ENCODE data around the gene RIPOR3.
"Not testable (repeated sequence)": the region's sequence is repeated elsewhere in the genome, so short reads cannot be mapped to it uniquely, and the experiment has no call there.

DNA sequence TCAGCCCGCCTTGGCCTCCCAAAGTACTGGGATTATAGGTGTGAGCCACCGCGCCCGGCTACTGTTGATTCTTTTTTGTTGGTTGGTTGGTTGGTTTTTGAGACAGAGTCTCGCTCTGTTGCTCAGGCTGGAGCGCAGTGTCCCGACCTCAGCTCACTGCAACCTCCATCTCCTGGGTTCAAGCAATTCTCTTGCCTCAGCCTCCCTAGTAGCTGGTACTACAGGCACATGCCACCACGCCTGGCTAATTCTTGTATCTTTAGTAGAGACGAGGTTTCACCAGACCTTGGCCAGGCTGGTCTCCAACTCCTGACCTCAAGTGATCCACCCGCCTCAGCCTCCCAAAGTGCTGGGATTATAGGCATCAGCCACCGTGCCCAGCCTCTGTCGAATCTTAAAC lies 23.1 kb upstream of the RIPOR3 start:
- TF ChIP-seq EZH2phosphoT487 (IDR thresholded peaks at IDR 0.05; ENCODE audit: borderline replicate concordance, low read depth, low read length) = not testable (repeated sequence)
- TF ChIP-seq, protein P1, sequence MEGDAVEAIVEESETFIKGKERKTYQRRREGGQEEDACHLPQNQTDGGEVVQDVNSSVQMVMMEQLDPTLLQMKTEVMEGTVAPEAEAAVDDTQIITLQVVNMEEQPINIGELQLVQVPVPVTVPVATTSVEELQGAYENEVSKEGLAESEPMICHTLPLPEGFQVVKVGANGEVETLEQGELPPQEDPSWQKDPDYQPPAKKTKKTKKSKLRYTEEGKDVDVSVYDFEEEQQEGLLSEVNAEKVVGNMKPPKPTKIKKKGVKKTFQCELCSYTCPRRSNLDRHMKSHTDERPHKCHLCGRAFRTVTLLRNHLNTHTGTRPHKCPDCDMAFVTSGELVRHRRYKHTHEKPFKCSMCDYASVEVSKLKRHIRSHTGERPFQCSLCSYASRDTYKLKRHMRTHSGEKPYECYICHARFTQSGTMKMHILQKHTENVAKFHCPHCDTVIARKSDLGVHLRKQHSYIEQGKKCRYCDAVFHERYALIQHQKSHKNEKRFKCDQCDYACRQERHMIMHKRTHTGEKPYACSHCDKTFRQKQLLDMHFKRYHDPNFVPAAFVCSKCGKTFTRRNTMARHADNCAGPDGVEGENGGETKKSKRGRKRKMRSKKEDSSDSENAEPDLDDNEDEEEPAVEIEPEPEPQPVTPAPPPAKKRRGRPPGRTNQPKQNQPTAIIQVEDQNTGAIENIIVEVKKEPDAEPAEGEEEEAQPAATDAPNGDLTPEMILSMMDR (conservative IDR thresholded peaks at IDR 0.05; ENCODE audit: low read length) = not testable (repeated sequence)

Measured in OCI-LY7 (cell line).